ENCODE results near the gene NXPH4. TPM values are rescaled to one million over a fixed set of nuclear protein-coding genes. Genes with fewer than 3 reads are reported as not detected.

Gene NXPH4
- total RNA-seq, 1 experiment from 2014 or later, result 20.0 TPM

DNA sequence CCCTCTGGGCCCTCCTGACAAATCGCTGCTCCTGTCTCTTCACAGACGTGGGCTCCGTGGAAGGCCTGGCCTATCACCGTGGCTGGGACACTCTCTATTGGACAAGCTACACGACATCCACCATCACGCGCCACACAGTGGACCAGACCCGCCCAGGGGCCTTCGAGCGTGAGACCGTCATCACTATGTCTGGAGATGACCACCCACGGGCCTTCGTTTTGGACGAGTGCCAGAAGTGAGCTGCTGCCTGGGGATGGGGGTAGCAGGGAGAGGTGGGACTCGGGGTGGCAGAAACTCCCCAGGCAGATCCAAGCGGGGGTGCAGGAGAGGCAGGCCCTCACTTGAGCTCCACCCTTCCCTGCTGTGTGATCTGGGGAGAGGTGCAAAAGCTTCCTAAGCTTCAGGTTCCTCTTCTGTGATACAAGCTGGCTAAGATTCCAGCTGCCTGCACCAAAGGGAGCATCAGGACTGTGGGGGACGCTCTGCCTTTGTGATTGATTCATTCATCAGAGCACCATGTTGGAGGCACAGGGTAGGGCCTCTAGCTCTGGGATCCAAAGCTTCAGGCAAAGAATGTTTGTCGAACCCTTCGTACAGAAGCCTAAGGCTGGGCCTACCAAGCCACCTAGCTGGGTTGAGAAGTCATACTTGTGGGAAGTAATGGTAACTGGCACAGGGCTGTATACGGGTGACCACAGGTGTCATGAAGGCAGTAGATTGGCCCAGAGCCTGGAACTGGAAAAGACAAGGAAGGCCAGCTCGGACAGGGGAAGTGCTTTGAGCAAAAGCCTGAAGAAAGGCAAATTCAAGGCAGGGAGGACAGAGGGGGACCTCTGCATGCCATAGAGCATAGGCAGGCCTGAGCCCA, 29.1 kb upstream of the NXPH4 start:
- Histone ChIP-seq H4K20me1 (ENCODE audit: insufficient read depth) (no peaks in the 10 kb centered on the region), H3K9me3 (ENCODE audit: control insufficient read depth in 1 of 2, insufficient read depth in 1 of 2, low read depth in 1 of 2, low read length in 2 of 2) (no peaks in the 10 kb centered on the region), H2AFZ (ENCODE audit: low read depth, low read length, poor library complexity, severe bottlenecking) (no peak overlapping the region), H3K79me2 (ENCODE audit: insufficient read depth, low read length) (no peaks in the 10 kb centered on the region), H3K4me1 (ENCODE audit: control insufficient read depth in 1 of 2, insufficient read depth in 2 of 2, low read length in 2 of 2) (peaks cover 0 to 8% of the 10 kb centered on the region in 2 experiments; a peak in 3 of 4 replicates), H3K36me3 (ENCODE audit: control insufficient read depth in 1 of 2, insufficient read depth in 2 of 2, low read length in 2 of 2) (peaks cover 0 to 3% of the 10 kb centered on the region in 2 experiments; a peak in 1 of 4 replicates), H3K4me2 (ENCODE audit: low read length) (no peak overlapping the region), H3K27ac (ENCODE audit: low read depth, low read length) (no peak overlapping the region), H3K27me3 (ENCODE audit: insufficient read depth, low read length) (no peaks in the 10 kb centered on the region), H3K9ac (ENCODE audit: low read length) (no peak overlapping the region), H3K4me3 (replicated peaks in 1 of 2; ENCODE audit: low read depth in 1 of 2, low read length in 2 of 2) (no peak overlapping the region), H3K9me2 (ENCODE audit: insufficient read depth) (no peaks in the 10 kb centered on the region)
- CTCF ChIA-PET, result interaction anchor here (1.3 to 1.8 kb wide), 2 partner anchors 11 to 26 kb away, joined by 6 read pairs; no protein-coding TSS in a partner anchor
- DNase-seq (ENCODE audit: low read depth, low spot score) (no peak), ATAC-seq (no peak)
- BruUV-seq (replicated peaks), result no TSS peak
- RAD21 ChIA-PET (ENCODE audit: low non-redundant PET in 1 of 2, low total read pairs in 2 of 2, uncharacterized antibody in 2 of 2, unreplicated experiment in 2 of 2), result no interaction called here
- intact Hi-C loops (cut with micrococcal nuclease), result no loop called here
- TF ChIP-seq SIN3A (IDR thresholded peaks at IDR 0.05; ENCODE audit: low read depth) (no peak), SRF (IDR thresholded peaks at IDR 0.05; ENCODE audit: low read depth) (no peak), MAX (IDR thresholded peaks at IDR 0.05) (no peak), ZFX (IDR thresholded peaks at IDR 0.05) (no peak), TCF7L2 (IDR thresholded peaks at IDR 0.05; ENCODE audit: borderline replicate concordance, extremely low read depth, insufficient read depth, insufficient read length) (no peak), EZH2phosphoT487 (IDR thresholded peaks at IDR 0.05; ENCODE audit: borderline replicate concordance) (no peak), EGR1 (IDR thresholded peaks at IDR 0.05; ENCODE audit: low read depth) (no peak)
- TF ChIP-seq, protein P1, sequence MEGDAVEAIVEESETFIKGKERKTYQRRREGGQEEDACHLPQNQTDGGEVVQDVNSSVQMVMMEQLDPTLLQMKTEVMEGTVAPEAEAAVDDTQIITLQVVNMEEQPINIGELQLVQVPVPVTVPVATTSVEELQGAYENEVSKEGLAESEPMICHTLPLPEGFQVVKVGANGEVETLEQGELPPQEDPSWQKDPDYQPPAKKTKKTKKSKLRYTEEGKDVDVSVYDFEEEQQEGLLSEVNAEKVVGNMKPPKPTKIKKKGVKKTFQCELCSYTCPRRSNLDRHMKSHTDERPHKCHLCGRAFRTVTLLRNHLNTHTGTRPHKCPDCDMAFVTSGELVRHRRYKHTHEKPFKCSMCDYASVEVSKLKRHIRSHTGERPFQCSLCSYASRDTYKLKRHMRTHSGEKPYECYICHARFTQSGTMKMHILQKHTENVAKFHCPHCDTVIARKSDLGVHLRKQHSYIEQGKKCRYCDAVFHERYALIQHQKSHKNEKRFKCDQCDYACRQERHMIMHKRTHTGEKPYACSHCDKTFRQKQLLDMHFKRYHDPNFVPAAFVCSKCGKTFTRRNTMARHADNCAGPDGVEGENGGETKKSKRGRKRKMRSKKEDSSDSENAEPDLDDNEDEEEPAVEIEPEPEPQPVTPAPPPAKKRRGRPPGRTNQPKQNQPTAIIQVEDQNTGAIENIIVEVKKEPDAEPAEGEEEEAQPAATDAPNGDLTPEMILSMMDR (IDR thresholded peaks at IDR 0.05 in 2 of 3, conservative IDR thresholded peaks at IDR 0.05 in 1 of 3; ENCODE audit: borderline replicate concordance in 1 of 3, insufficient read depth in 1 of 3, low read depth in 2 of 3, low read length in 2 of 3), result no peak
- TF ChIP-seq, protein P2, sequence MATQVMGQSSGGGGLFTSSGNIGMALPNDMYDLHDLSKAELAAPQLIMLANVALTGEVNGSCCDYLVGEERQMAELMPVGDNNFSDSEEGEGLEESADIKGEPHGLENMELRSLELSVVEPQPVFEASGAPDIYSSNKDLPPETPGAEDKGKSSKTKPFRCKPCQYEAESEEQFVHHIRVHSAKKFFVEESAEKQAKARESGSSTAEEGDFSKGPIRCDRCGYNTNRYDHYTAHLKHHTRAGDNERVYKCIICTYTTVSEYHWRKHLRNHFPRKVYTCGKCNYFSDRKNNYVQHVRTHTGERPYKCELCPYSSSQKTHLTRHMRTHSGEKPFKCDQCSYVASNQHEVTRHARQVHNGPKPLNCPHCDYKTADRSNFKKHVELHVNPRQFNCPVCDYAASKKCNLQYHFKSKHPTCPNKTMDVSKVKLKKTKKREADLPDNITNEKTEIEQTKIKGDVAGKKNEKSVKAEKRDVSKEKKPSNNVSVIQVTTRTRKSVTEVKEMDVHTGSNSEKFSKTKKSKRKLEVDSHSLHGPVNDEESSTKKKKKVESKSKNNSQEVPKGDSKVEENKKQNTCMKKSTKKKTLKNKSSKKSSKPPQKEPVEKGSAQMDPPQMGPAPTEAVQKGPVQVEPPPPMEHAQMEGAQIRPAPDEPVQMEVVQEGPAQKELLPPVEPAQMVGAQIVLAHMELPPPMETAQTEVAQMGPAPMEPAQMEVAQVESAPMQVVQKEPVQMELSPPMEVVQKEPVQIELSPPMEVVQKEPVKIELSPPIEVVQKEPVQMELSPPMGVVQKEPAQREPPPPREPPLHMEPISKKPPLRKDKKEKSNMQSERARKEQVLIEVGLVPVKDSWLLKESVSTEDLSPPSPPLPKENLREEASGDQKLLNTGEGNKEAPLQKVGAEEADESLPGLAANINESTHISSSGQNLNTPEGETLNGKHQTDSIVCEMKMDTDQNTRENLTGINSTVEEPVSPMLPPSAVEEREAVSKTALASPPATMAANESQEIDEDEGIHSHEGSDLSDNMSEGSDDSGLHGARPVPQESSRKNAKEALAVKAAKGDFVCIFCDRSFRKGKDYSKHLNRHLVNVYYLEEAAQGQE (IDR thresholded peaks at IDR 0.05; ENCODE audit: low read depth), result no peak
- POLR2A ChIA-PET, result interaction anchor here (1.0 to 1.4 kb wide), 2 partner anchors 60 to 75 kb away, joined by 3 to 4 read pairs; partner anchors contain the start of gene LRP1

All from HCT116 (cell line).